ENCODE results near the gene PTPN14.

DNA sequence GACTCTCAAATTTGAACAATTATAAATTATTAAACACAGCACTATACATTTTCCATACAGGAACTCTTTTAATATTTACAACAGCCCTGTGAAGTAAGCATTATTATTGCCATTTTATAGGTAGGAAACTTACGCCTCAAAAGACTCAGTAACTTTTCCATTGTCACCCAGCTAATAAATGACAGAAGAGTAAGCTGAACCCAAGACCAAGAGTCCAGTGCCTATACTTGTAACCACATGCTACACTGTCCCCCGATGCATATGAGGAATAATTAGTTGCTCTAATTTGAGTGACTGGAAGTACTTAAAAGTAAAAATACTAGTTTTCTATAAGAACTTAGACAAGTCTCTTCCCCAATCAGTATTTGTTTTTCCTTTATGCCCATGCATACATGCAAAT, 88.5 kb downstream of the PTPN14 start:
- TF ChIP-seq, protein P1, sequence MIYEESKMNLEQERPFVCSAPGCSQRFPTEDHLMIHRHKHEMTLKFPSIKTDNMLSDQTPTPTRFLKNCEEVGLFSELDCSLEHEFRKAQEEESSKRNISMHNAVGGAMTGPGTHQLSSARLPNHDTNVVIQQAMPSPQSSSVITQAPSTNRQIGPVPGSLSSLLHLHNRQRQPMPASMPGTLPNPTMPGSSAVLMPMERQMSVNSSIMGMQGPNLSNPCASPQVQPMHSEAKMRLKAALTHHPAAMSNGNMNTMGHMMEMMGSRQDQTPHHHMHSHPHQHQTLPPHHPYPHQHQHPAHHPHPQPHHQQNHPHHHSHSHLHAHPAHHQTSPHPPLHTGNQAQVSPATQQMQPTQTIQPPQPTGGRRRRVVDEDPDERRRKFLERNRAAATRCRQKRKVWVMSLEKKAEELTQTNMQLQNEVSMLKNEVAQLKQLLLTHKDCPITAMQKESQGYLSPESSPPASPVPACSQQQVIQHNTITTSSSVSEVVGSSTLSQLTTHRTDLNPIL (CRISPR knock-in tag; IDR thresholded peaks at IDR 0.05; ENCODE audit: low read depth) = no peak
- TF ChIP-seq, protein P2, sequence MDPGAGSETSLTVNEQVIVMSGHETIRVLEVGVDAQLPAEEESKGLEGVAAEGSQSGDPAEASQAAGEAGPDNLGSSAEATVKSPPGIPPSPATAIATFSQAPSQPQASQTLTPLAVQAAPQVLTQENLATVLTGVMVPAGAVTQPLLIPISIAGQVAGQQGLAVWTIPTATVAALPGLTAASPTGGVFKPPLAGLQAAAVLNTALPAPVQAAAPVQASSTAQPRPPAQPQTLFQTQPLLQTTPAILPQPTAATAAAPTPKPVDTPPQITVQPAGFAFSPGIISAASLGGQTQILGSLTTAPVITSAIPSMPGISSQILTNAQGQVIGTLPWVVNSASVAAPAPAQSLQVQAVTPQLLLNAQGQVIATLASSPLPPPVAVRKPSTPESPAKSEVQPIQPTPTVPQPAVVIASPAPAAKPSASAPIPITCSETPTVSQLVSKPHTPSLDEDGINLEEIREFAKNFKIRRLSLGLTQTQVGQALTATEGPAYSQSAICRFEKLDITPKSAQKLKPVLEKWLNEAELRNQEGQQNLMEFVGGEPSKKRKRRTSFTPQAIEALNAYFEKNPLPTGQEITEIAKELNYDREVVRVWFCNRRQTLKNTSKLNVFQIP (CRISPR knock-in tag; IDR thresholded peaks at IDR 0.05; ENCODE audit: borderline replicate concordance, low read depth) = no peak
- TF ChIP-seq, protein P3, sequence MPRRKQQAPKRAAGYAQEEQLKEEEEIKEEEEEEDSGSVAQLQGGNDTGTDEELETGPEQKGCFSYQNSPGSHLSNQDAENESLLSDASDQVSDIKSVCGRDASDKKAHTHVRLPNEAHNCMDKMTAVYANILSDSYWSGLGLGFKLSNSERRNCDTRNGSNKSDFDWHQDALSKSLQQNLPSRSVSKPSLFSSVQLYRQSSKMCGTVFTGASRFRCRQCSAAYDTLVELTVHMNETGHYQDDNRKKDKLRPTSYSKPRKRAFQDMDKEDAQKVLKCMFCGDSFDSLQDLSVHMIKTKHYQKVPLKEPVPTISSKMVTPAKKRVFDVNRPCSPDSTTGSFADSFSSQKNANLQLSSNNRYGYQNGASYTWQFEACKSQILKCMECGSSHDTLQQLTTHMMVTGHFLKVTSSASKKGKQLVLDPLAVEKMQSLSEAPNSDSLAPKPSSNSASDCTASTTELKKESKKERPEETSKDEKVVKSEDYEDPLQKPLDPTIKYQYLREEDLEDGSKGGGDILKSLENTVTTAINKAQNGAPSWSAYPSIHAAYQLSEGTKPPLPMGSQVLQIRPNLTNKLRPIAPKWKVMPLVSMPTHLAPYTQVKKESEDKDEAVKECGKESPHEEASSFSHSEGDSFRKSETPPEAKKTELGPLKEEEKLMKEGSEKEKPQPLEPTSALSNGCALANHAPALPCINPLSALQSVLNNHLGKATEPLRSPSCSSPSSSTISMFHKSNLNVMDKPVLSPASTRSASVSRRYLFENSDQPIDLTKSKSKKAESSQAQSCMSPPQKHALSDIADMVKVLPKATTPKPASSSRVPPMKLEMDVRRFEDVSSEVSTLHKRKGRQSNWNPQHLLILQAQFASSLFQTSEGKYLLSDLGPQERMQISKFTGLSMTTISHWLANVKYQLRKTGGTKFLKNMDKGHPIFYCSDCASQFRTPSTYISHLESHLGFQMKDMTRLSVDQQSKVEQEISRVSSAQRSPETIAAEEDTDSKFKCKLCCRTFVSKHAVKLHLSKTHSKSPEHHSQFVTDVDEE (CRISPR knock-in tag; IDR thresholded peaks at IDR 0.05) = no peak
- TF ChIP-seq, protein P4, sequence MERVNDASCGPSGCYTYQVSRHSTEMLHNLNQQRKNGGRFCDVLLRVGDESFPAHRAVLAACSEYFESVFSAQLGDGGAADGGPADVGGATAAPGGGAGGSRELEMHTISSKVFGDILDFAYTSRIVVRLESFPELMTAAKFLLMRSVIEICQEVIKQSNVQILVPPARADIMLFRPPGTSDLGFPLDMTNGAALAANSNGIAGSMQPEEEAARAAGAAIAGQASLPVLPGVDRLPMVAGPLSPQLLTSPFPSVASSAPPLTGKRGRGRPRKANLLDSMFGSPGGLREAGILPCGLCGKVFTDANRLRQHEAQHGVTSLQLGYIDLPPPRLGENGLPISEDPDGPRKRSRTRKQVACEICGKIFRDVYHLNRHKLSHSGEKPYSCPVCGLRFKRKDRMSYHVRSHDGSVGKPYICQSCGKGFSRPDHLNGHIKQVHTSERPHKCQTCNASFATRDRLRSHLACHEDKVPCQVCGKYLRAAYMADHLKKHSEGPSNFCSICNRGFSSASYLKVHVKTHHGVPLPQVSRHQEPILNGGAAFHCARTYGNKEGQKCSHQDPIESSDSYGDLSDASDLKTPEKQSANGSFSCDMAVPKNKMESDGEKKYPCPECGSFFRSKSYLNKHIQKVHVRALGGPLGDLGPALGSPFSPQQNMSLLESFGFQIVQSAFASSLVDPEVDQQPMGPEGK (CRISPR knock-in tag; IDR thresholded peaks at IDR 0.05; ENCODE audit: borderline replicate concordance) = no peak

Measured in SK-N-SH treated with all-trans-retinoic acid at 6 μM for 48 hours (cell line).